ENCODE data around the gene WDR72. TPM values are rescaled to one million over a fixed set of nuclear protein-coding genes. Genes with fewer than 3 reads are reported as not detected.

The WDR72 gene
- total and polyA plus RNA-seq, 3 experiments from 2014 or later: not detected

DNA sequence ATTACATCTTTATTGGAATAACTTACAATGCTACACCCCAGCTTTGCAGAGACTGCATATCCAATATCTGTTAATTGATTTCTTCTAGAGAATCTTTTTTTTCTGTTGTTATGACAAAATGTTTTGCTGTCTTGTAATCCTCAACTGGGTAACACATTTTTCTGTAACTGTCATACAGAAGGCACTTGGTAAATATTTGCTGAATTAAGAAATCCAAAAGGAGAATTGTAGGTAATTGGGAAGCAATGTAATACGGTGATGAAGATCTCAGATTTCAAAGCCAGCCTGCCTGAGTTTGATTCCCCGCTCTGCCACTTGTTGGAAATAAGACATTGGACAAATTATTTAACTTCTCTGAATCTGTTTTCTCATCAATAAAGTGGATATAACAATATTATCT is 169.1 kb downstream of the WDR72 start:
- no peaks in the 10 kb centered on the region for H3K9me3 Mint-ChIP-seq
- H3K4me3 Mint-ChIP-seq: no peak overlapping the region
- H3K9me3 ChIP-seq (ENCODE audit: low read length): no peaks in the 10 kb centered on the region
- H3K27me3 ChIP-seq (ENCODE audit: insufficient read depth, low read length, poor library complexity, severe bottlenecking): no peaks in the 10 kb centered on the region
- DNase-seq: no peak
- no peaks in the 10 kb centered on the region for H3K36me3 Mint-ChIP-seq
- no peak overlapping the region for H3K27ac ChIP-seq (ENCODE audit: low read depth, low read length)
- ChIA-PET CTCF (no interaction called here), POLR2A (no interaction called here)
- no peaks in the 10 kb centered on the region for H3K27me3 Mint-ChIP-seq
- no peaks in the 10 kb centered on the region for H3K4me1 ChIP-seq (ENCODE audit: insufficient read depth, low read length)
- H3K4me1 Mint-ChIP-seq: no peaks in the 10 kb centered on the region
- H3K27ac Mint-ChIP-seq: no peak overlapping the region
- H3K4me3 ChIP-seq (ENCODE audit: low read length): no peak overlapping the region
- H3K36me3 ChIP-seq (ENCODE audit: insufficient read depth, low read length): no peaks in the 10 kb centered on the region

DNA sequence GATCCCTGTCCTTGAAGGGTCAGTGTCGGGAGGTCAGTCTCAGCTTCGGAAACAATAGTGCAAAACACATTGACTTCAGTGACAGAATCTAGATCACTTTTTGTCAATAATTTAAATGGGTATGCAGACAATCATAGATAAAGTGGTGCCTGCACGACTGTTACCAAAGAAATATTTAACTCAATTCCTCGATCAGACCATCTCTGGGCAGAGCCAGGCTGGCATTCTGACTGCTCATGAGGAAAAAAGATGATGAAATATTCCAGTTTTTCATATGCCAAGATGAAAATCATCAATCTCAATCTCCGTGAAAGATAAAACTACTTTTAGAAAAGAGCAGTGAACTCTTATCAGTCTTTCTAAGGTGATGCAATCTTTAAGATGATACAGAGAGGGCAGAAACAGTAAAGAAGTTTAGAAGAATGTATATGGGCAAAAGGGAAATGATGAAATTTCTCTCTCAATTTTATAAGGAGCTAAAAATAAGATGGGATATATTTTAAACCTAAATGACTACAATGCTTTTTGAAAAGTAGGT is 169.9 kb downstream of the WDR72 start:
- Mint-ChIP-seq H3K36me3 (no peaks in the 10 kb centered on the region), H3K27ac (no peak overlapping the region), H3K4me1 (no peaks in the 10 kb centered on the region), H3K27me3 (no peaks in the 10 kb centered on the region), H3K9me3 (no peaks in the 10 kb centered on the region), H3K4me3 (no peak overlapping the region)
- Histone ChIP-seq H3K4me1 (ENCODE audit: insufficient read depth, low read length) (no peaks in the 10 kb centered on the region), H3K36me3 (ENCODE audit: insufficient read depth, low read length) (no peaks in the 10 kb centered on the region), H3K4me3 (ENCODE audit: low read length) (no peak overlapping the region), H3K27ac (ENCODE audit: low read depth, low read length) (no peak overlapping the region), H3K9me3 (ENCODE audit: low read length) (no peaks in the 10 kb centered on the region), H3K27me3 (ENCODE audit: insufficient read depth, low read length, poor library complexity, severe bottlenecking) (no peaks in the 10 kb centered on the region)
- CTCF ChIA-PET: no interaction called here
- POLR2A ChIA-PET: no interaction called here
- no peak for DNase-seq

DNA sequence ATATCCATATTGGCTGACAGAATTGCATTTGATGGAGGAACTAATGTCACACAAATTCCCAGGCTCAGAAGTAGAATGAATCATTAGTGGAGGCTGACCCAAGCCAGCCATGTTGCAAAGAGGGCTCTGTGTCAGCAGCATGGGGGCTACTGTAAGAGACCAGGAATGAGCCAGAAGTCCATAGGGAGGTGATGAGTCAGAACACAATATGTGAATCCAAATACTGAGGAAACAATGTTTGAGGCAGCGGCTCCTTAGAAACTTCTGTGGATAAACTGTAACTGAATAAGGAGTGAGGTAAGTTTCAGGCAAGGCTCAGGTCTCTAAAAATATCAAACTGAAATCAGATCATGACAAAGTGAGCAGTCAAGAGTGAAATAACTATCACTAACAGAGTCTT is 170.7 kb downstream of the WDR72 start:
- Mint-ChIP-seq H3K4me1 (no peaks in the 10 kb centered on the region), H3K27ac (no peak overlapping the region), H3K27me3 (no peaks in the 10 kb centered on the region), H3K36me3 (no peaks in the 10 kb centered on the region), H3K9me3 (no peaks in the 10 kb centered on the region), H3K4me3 (no peak overlapping the region)
- ChIA-PET POLR2A (no interaction called here), CTCF (no interaction called here)
- no peaks in the 10 kb centered on the region for H3K27me3 ChIP-seq (ENCODE audit: insufficient read depth, low read length, poor library complexity, severe bottlenecking)
- no peak overlapping the region for H3K27ac ChIP-seq (ENCODE audit: low read depth, low read length)
- no peaks in the 10 kb centered on the region for H3K4me1 ChIP-seq (ENCODE audit: insufficient read depth, low read length)
- H3K4me3 ChIP-seq (ENCODE audit: low read length): no peak overlapping the region
- no peaks in the 10 kb centered on the region for H3K9me3 ChIP-seq (ENCODE audit: low read length)
- DNase-seq: no peak
- H3K36me3 ChIP-seq (ENCODE audit: insufficient read depth, low read length): no peaks in the 10 kb centered on the region

DNA sequence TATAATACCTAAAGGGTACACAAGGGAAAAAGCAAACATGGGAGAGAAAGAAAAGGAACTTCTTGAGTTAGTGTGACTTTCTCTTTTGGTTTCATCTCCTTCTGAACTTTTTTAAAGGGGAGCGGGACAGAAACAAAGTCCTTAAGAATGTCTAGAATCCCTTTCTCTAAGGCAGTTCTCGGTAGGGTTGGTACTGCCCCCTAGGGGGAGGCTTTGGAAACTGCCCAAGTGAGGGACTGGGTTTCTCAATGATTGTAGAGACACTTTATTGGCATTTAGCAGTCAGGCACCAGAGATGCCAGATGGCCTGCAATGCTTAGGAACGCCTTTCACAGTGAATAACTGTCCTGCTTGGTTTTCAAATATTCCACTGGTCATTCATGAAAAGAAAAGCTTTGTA is 172.7 kb downstream of the WDR72 start:
- Mint-ChIP-seq H3K27ac (no peak overlapping the region), H3K9me3 (no peaks in the 10 kb centered on the region), H3K27me3 (no peaks in the 10 kb centered on the region), H3K4me1 (no peaks in the 10 kb centered on the region), H3K4me3 (no peak overlapping the region), H3K36me3 (no peaks in the 10 kb centered on the region)
- DNase-seq: no peak
- Histone ChIP-seq H3K27ac (ENCODE audit: low read depth, low read length) (no peak overlapping the region), H3K9me3 (ENCODE audit: low read length) (no peaks in the 10 kb centered on the region), H3K36me3 (ENCODE audit: insufficient read depth, low read length) (no peaks in the 10 kb centered on the region), H3K4me3 (ENCODE audit: low read length) (no peak overlapping the region), H3K27me3 (ENCODE audit: insufficient read depth, low read length, poor library complexity, severe bottlenecking) (no peaks in the 10 kb centered on the region), H3K4me1 (ENCODE audit: insufficient read depth, low read length) (no peaks in the 10 kb centered on the region)
- CTCF ChIA-PET: no interaction called here
- POLR2A ChIA-PET: no interaction called here

DNA sequence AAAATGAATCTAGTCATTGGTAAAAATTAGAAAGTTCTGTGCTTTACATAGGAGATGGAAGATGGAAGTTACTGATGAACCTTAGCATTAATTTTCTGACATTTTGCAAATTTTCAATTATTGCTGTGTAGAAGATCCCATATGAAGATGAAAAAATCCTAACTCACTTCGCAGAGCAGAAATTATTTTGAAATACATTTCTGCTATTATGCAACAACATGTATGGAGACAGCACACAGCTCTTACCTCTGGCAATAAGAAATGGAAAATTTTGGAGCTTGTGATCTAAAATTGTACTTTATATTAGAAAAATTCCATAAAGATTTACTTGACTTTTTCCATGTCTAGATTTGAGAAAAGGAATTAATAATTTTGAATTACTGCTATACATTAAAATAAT is 177.9 kb downstream of the WDR72 start:
- H3K9me3 ChIP-seq (ENCODE audit: low read length): no peaks in the 10 kb centered on the region
- no peak overlapping the region for H3K27ac ChIP-seq (ENCODE audit: low read depth, low read length)
- H3K36me3 Mint-ChIP-seq: no peaks in the 10 kb centered on the region
- H3K4me1 Mint-ChIP-seq: no peaks in the 10 kb centered on the region
- CTCF ChIA-PET: no interaction called here
- H3K4me3 ChIP-seq (ENCODE audit: low read length): no peak overlapping the region
- no peaks in the 10 kb centered on the region for H3K27me3 ChIP-seq (ENCODE audit: insufficient read depth, low read length, poor library complexity, severe bottlenecking)
- H3K27me3 Mint-ChIP-seq: peaks cover 0 to 1% of the 10 kb centered on the region in 2 donors
- H3K36me3 ChIP-seq (ENCODE audit: insufficient read depth, low read length): no peaks in the 10 kb centered on the region
- peaks cover 0 to 4% (median 0%) of the 10 kb centered on the region in 5 donors for H3K9me3 Mint-ChIP-seq
- H3K27ac Mint-ChIP-seq: no peak overlapping the region
- DNase-seq: no peak
- no peaks in the 10 kb centered on the region for H3K4me1 ChIP-seq (ENCODE audit: insufficient read depth, low read length)
- POLR2A ChIA-PET: no interaction called here
- no peak overlapping the region for H3K4me3 Mint-ChIP-seq

DNA sequence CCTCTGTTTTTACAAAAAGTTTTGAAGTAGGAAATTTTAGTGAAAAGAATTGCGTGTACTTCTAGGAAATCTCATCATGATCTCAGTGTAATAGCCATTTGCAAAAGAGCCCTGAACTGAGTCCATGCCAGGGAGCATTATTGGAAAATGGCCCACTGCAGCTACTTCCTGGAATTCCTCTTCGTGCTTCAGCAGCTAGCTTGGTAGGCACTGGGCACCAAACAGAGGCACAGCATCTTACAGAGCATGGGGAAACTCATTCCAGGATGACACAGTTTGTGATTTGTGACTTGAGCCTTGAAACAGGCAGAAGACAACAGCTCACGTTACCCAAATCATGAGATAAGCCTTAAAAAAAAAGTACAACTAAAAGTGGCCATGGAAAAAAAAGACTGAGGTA is 179.1 kb downstream of the WDR72 start:
- Mint-ChIP-seq H3K9me3 (peaks cover 0 to 4% (median 0%) of the 10 kb centered on the region in 5 donors), H3K27me3 (peaks cover 0 to 1% of the 10 kb centered on the region in 2 donors), H3K4me3 (no peak overlapping the region), H3K4me1 (no peaks in the 10 kb centered on the region), H3K27ac (no peak overlapping the region), H3K36me3 (no peaks in the 10 kb centered on the region)
- no peak for DNase-seq
- H3K36me3 ChIP-seq (ENCODE audit: insufficient read depth, low read length): no peaks in the 10 kb centered on the region
- CTCF ChIA-PET: no interaction called here
- POLR2A ChIA-PET: no interaction called here
- H3K27ac ChIP-seq (ENCODE audit: low read depth, low read length): no peak overlapping the region
- H3K27me3 ChIP-seq (ENCODE audit: insufficient read depth, low read length, poor library complexity, severe bottlenecking): no peaks in the 10 kb centered on the region
- H3K4me1 ChIP-seq (ENCODE audit: insufficient read depth, low read length): no peaks in the 10 kb centered on the region
- no peaks in the 10 kb centered on the region for H3K9me3 ChIP-seq (ENCODE audit: low read length)
- no peak overlapping the region for H3K4me3 ChIP-seq (ENCODE audit: low read length)

DNA sequence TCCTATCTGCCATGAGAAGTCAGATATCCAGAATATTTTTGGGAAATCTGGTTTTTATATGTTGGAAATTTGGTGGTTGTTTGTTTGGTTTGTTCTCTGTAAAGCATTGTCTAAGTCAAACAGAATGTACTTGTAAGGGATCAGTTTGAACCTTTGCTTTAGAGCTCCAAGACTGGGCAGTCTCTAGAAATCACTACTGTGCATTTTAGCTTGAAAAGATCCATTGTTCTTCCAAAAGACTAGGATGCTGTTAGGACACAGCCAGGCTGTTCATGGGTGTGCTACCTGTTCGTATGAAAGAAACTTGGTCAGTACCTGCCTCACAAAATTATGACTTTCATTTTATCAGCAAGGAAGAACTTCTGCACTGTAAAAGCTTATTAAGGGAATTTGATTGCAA is 182.6 kb downstream of the WDR72 start:
- Histone ChIP-seq H3K27me3 (ENCODE audit: insufficient read depth, low read length, poor library complexity, severe bottlenecking) (no peaks in the 10 kb centered on the region), H3K4me1 (ENCODE audit: insufficient read depth, low read length) (no peaks in the 10 kb centered on the region), H3K36me3 (ENCODE audit: insufficient read depth, low read length) (no peaks in the 10 kb centered on the region), H3K9me3 (ENCODE audit: low read length) (no peaks in the 10 kb centered on the region), H3K4me3 (ENCODE audit: low read length) (no peak overlapping the region), H3K27ac (ENCODE audit: low read depth, low read length) (no peak overlapping the region)
- ChIA-PET CTCF (no interaction called here), POLR2A (no interaction called here)
- Mint-ChIP-seq H3K36me3 (no peaks in the 10 kb centered on the region), H3K9me3 (peaks cover 0 to 4% (median 0%) of the 10 kb centered on the region in 5 donors), H3K4me1 (no peaks in the 10 kb centered on the region), H3K27ac (no peak overlapping the region), H3K27me3 (peaks cover 0 to 1% of the 10 kb centered on the region in 2 donors), H3K4me3 (no peak overlapping the region)
- no peak for DNase-seq

DNA sequence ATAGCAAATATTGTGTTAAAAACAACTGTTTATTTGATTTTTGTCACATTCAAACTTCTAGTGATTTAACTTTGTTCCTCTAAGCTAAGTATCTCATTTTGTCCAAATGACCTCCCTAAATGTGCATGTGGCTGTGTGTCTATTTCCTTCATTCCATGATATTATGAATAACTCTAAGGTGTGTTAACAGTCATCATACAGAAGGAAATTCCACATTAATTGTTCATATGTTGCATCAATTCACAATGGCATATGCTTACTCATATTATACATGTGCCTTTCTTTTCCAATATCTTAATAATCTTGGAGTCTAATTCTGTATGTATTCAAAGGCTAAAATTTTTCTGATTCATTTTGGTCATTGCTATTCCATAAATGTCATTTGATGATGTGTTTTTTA is 186.4 kb downstream of the WDR72 start:
- Histone ChIP-seq H3K27me3 (ENCODE audit: insufficient read depth, low read length, poor library complexity, severe bottlenecking) (no peaks in the 10 kb centered on the region), H3K4me1 (ENCODE audit: insufficient read depth, low read length) (no peaks in the 10 kb centered on the region), H3K9me3 (ENCODE audit: low read length) (no peaks in the 10 kb centered on the region), H3K4me3 (ENCODE audit: low read length) (no peak overlapping the region), H3K27ac (ENCODE audit: low read depth, low read length) (no peak overlapping the region), H3K36me3 (ENCODE audit: insufficient read depth, low read length) (no peaks in the 10 kb centered on the region)
- no peak for DNase-seq
- no peaks in the 10 kb centered on the region for H3K36me3 Mint-ChIP-seq
- no peak overlapping the region for H3K27ac Mint-ChIP-seq
- H3K9me3 Mint-ChIP-seq: peaks cover 2 to 4% (median 3%) of the 10 kb centered on the region in 5 donors
- no peak overlapping the region for H3K4me3 Mint-ChIP-seq
- POLR2A ChIA-PET: no interaction called here
- CTCF ChIA-PET: no interaction called here
- H3K27me3 Mint-ChIP-seq: peaks cover 0 to under 1% of the 10 kb centered on the region in 2 donors
- H3K4me1 Mint-ChIP-seq: no peaks in the 10 kb centered on the region

Measured in CD8-positive, alpha-beta memory T cell (primary cell).